ENCODE results near the gene CCDC149. TPM values are rescaled to one million over a fixed set of nuclear protein-coding genes. Genes with fewer than 3 reads are reported as not detected.

The CCDC149 gene
- total and polyA plus RNA-seq, 2 of the 13 experiments (the other 11 are each of a cell fraction or from before 2014, with no cell fraction given): 0.44 to 0.95 TPM

DNA sequence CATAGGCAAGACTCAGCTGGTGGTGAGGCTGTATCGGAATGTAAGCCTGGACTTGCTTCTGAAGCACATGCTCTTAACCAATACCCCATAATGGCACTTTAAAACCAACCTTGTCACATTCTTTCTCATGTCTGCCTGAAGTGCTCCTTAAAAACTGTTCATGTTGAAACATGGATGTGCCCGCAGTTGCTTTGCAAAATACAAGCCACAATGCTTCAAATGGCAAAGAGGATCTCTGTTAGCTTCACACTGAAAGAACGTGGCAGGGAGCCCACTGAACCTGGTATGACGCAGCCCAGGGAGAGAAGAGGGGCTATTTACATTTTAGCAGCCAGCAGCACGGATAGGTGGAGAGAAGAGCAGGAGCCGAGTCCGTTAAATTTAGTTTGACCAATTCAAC, 88.1 kb downstream of the CCDC149 start:
- no peaks in the 10 kb centered on the region for H4K20me1 ChIP-seq (ENCODE audit: insufficient read depth, low read length)
- H3K79me2 ChIP-seq (ENCODE audit: insufficient read depth, low read length): no peaks in the 10 kb centered on the region
- DNase-seq (ENCODE audit: low spot score) (no peak), FAIRE-seq (no peak), ATAC-seq (no peak)
- peaks cover 0 to 4% of the 10 kb centered on the region in 2 experiments; a peak in 1 of 5 replicates for H3K27me3 ChIP-seq (ENCODE audit: control insufficient read depth in 1 of 2, insufficient read depth in 2 of 2, low read length in 2 of 2)
- no peak overlapping the region for H2AFZ ChIP-seq (ENCODE audit: low read length)
- no peaks in the 10 kb centered on the region for H3K4me1 ChIP-seq (ENCODE audit: insufficient read depth, low read length)
- intact Hi-C loops (cut with micrococcal nuclease; ENCODE audit: unreplicated experiment): no loop called here
- H3K4me3 ChIP-seq (replicated peaks in 1 of 3; ENCODE audit: insufficient read depth in 1 of 3, low read depth in 2 of 3, low read length in 3 of 3): no peak overlapping the region
- in situ Hi-C loops (cut with HindIII; ENCODE audit: extremely low pct_ligation_motif_present, low pct_unique_long_range_greater_than_20kb): no loop called here
- ChIA-PET POLR2A (no interaction called here), CTCF (ENCODE audit: low intra/inter-chr PET ratio, low total read pairs) (no interaction called here)
- H3K27ac ChIP-seq (ENCODE audit: extremely low read length, insufficient read depth, low read length): no peak overlapping the region
- no peak for TF ChIP-seq PITX1 (CRISPR knock-in tag; IDR thresholded peaks at IDR 0.05)
- TF ChIP-seq ZNF24 (IDR thresholded peaks at IDR 0.05): no peak
- no peak for TF ChIP-seq ZNF570 (CRISPR knock-in tag; IDR thresholded peaks at IDR 0.05; ENCODE audit: borderline replicate concordance)
- TF ChIP-seq, protein P1, sequence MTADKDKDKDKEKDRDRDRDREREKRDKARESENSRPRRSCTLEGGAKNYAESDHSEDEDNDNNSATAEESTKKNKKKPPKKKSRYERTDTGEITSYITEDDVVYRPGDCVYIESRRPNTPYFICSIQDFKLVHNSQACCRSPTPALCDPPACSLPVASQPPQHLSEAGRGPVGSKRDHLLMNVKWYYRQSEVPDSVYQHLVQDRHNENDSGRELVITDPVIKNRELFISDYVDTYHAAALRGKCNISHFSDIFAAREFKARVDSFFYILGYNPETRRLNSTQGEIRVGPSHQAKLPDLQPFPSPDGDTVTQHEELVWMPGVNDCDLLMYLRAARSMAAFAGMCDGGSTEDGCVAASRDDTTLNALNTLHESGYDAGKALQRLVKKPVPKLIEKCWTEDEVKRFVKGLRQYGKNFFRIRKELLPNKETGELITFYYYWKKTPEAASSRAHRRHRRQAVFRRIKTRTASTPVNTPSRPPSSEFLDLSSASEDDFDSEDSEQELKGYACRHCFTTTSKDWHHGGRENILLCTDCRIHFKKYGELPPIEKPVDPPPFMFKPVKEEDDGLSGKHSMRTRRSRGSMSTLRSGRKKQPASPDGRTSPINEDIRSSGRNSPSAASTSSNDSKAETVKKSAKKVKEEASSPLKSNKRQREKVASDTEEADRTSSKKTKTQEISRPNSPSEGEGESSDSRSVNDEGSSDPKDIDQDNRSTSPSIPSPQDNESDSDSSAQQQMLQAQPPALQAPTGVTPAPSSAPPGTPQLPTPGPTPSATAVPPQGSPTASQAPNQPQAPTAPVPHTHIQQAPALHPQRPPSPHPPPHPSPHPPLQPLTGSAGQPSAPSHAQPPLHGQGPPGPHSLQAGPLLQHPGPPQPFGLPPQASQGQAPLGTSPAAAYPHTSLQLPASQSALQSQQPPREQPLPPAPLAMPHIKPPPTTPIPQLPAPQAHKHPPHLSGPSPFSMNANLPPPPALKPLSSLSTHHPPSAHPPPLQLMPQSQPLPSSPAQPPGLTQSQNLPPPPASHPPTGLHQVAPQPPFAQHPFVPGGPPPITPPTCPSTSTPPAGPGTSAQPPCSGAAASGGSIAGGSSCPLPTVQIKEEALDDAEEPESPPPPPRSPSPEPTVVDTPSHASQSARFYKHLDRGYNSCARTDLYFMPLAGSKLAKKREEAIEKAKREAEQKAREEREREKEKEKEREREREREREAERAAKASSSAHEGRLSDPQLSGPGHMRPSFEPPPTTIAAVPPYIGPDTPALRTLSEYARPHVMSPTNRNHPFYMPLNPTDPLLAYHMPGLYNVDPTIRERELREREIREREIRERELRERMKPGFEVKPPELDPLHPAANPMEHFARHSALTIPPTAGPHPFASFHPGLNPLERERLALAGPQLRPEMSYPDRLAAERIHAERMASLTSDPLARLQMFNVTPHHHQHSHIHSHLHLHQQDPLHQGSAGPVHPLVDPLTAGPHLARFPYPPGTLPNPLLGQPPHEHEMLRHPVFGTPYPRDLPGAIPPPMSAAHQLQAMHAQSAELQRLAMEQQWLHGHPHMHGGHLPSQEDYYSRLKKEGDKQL (CRISPR knock-in tag; IDR thresholded peaks at IDR 0.05; ENCODE audit: low read depth): no peak
- no peak for TF ChIP-seq CCAR2 (optimal IDR thresholded peaks at IDR 0.05; ENCODE audit: low read depth, low read length)
- TF ChIP-seq U2AF1 (optimal IDR thresholded peaks at IDR 0.05; ENCODE audit: low read depth, low read length): no peak
- TF ChIP-seq KLF15 (CRISPR knock-in tag; IDR thresholded peaks at IDR 0.05; ENCODE audit: borderline replicate concordance): no peak
- TF ChIP-seq ZNF207 (IDR thresholded peaks at IDR 0.05; ENCODE audit: borderline replicate concordance): no peak
- TF ChIP-seq ZNF776 (CRISPR knock-in tag; IDR thresholded peaks at IDR 0.05): no peak
- TF ChIP-seq SP4 (CRISPR knock-in tag; IDR thresholded peaks at IDR 0.05): no peak
- TF ChIP-seq, protein P2, sequence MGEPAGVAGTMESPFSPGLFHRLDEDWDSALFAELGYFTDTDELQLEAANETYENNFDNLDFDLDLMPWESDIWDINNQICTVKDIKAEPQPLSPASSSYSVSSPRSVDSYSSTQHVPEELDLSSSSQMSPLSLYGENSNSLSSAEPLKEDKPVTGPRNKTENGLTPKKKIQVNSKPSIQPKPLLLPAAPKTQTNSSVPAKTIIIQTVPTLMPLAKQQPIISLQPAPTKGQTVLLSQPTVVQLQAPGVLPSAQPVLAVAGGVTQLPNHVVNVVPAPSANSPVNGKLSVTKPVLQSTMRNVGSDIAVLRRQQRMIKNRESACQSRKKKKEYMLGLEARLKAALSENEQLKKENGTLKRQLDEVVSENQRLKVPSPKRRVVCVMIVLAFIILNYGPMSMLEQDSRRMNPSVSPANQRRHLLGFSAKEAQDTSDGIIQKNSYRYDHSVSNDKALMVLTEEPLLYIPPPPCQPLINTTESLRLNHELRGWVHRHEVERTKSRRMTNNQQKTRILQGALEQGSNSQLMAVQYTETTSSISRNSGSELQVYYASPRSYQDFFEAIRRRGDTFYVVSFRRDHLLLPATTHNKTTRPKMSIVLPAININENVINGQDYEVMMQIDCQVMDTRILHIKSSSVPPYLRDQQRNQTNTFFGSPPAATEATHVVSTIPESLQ (CRISPR knock-in tag; conservative IDR thresholded peaks at IDR 0.05): no peak
- no peak for TF ChIP-seq ZNF292 (CRISPR knock-in tag; IDR thresholded peaks at IDR 0.05; ENCODE audit: borderline replicate concordance, low read depth)
- TF ChIP-seq, protein P3, sequence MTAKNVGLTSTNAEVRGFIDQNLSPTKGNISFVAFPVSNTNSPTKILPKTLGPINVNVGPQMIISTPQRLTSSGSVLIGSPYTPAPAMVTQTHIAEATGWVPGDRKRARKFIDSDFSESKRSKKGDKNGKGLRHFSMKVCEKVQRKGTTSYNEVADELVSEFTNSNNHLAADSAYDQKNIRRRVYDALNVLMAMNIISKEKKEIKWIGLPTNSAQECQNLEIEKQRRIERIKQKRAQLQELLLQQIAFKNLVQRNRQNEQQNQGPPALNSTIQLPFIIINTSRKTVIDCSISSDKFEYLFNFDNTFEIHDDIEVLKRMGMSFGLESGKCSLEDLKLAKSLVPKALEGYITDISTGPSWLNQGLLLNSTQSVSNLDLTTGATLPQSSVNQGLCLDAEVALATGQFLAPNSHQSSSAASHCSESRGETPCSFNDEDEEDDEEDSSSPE (CRISPR knock-in tag; IDR thresholded peaks at IDR 0.05): no peak
- TF ChIP-seq, protein P4, sequence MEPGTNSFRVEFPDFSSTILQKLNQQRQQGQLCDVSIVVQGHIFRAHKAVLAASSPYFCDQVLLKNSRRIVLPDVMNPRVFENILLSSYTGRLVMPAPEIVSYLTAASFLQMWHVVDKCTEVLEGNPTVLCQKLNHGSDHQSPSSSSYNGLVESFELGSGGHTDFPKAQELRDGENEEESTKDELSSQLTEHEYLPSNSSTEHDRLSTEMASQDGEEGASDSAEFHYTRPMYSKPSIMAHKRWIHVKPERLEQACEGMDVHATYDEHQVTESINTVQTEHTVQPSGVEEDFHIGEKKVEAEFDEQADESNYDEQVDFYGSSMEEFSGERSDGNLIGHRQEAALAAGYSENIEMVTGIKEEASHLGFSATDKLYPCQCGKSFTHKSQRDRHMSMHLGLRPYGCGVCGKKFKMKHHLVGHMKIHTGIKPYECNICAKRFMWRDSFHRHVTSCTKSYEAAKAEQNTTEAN (CRISPR knock-in tag; conservative IDR thresholded peaks at IDR 0.05): no peak
- no peak for TF ChIP-seq GATA4 (IDR thresholded peaks at IDR 0.05; ENCODE audit: borderline replicate concordance, low read depth)
- BruUV-seq (replicated peaks): no TSS peak
- no peaks in the 10 kb centered on the region for H3K36me3 ChIP-seq (replicated peaks in 1 of 2; ENCODE audit: control insufficient read depth in 1 of 2, insufficient read depth in 2 of 2, low read length in 2 of 2)
- no peak overlapping the region for H3K9ac ChIP-seq (ENCODE audit: insufficient read depth, low read depth, low read length)
- no peaks in the 10 kb centered on the region for H3K9me3 ChIP-seq (ENCODE audit: low read length)
- H3K4me2 ChIP-seq (ENCODE audit: low read depth, low read length): no peak overlapping the region
- 14% methylated on average over 6 of the region's 7 CpGs for WGBS (ENCODE audit: low lambda C conversion rate)

Measured in HepG2 (cell line).